HG03045 (cell line): Measurements from ENCODE around the gene TANGO6.

Experiments used
- ATAC-seq: cut with Tn5 transposase; IDR thresholded peaks from one replicate; pipeline ENCODE4 v1.9.1; 2021; ENCODE audit warnings: mild to moderate bottlenecking, moderate library complexity; ENCODE audit not compliant: unreplicated experiment

Gene TANGO6

DNA sequence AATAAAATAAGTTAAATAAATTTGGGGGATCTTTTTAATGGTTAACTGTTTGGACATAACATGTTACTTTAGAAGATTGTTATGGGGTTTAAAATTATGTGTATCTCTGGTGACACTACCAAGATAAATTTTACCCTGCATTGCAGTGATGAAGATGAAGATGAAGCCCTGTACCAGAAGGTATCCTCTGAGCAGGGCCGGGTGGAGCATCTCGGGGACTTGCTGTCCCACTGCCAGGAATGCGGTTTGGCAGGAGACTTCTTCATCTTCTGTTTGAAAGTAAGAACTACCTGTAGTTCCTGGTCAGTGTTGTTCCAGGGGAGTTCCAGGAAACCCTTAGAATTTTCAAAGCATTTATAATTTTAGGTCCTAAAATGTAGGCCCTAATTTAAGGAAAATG, 64.0 kb downstream of the TANGO6 start:
- no peak for ATAC-seq

DNA sequence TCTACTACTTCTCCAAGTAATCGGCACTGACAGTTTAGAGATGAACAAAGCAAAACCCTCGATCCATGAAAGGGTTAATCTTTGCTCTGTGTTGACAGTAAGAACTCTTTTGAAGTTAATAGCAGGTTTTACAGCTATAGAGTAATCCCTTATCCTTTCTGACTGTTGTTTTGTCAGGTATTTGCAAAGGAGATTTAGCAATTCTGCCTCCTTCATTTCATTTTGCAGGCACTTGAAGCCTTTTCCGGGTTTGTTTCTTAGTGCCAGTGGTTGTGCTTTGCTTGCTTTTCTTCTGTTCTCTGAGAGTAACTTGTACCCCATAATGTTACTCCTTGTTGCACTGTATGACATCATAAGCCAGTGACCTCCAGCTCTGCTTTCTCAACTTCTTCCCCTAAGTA, 64.5 kb downstream of the TANGO6 start:
- no peak for ATAC-seq

DNA sequence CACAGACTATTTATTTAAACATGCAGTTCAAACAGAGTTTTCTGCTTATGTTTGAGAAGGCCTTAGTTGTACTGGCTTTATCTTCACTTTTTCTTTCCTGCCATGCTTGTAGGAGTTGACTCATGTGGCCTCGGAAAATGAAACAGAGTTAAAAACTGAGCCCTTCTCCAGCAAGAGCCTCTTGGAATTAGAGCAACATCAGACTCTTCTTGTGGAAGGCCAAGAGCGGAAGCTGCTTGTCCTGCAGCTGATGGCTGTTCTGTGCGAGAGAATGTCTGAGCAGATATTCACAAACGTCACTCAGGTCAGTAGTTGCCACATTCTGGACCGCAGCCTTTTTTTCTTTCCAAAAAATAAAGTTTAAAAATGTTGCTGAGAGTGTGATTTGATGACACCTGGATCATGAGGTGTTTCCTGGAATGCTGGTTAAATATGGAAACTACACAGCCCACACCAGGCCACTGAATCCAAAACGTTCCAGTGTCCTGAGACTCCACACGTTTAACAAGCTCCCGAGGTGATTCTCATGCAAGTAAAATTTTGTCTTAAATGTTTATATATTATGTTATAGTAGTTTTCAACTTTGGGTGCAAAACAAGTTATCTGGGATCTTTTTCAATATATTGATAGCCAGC, 65.9 kb downstream of the TANGO6 start:
- ATAC-seq: no peak

DNA sequence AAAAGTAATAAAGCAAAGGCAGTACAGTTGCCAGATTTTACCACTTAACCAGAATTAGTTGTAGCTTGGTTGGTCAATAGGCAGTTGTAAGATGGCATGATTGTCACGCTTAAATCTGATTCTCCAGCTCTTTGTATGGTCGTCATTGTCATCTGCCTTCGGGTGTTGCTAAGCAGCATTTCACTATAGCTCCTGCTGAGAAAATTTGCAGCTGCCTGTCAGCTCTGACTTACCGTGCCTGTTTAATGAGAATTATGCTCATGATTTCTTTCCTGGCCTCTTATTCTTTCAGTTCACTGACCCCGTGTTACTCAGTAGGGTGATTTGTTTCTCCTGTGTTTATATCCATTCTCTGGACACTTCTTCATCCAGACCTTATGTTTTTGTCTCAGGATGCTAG, 66.7 kb downstream of the TANGO6 start:
- ATAC-seq: no peak

DNA sequence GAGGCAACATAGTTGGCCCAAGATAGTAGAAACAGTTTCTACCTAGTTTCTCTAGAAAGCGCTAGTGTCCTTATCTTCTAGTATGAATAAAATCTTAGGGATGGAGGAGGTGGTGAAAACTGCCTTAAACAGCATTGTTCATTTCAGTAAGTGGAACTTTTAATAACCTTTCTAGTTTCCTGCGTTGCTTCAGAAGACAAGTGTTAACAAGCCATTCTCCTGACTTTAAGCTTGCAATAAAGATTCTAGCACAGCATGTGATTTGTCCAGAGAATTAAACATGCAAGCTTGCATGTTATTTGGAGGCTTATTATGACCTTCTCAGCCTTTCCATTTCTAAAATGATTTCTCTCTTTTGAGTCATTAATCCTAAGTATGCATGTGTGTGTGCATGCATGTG, 72.3 kb downstream of the TANGO6 start:
- ATAC-seq: no peak

DNA sequence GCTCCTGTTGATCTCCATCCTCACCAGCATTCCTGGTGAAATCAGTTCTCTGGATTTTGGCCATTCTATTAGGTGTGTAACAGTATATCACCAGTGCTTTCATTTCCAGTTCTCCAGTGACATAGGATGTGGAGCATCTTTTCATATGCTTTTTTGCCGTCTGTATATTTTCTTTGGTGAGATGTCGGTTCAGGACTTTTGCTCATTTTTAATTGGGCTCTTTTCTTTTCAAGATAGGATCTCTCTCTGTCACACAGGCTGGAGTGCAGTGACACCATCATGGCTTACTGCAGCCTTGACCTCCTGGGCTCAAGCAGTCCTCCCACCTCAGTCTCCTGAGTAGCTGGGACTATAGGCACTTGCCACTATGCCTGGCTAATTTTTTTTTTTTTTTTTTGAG, 74.2 kb downstream of the TANGO6 start:
- ATAC-seq: no peak

DNA sequence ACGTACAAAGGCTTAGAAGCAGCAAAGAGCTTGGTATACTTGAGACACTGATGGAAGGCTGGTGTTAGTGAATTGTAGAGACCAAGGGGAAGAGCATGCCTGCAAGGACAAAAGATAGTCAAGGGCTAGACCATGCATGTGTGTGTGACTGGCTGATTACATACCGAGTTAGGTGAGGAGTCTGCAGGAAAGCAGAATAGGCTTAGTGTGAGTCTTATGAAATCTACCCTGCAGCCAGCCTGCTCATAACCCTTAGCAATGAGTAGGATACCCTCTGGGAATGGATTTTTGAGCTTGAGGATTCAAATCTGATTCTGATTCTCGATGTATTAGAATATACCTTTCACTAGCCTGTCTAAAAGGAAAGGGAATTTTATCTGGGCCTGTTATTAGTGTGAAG, 77.0 kb downstream of the TANGO6 start:
- ATAC-seq: no peak

DNA sequence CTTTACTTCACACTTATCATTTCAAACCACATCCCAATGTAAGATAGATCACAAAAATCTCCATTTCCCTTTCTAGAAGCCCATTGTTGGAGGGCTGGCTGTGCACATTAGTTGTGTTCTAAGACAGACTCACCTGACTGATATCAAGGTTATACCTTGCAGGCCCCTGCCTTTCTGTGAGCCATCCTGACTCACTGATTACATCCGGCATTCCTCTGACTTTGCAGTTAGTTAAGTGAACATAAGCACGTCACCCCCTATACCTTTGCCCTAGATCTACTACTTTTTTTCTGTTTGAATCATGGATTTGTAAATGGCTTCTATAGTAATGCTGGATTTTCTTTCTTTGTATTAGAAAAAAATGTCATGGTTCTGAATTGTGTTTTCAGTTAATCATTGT, 78.3 kb downstream of the TANGO6 start:
- ATAC-seq: no peak

DNA sequence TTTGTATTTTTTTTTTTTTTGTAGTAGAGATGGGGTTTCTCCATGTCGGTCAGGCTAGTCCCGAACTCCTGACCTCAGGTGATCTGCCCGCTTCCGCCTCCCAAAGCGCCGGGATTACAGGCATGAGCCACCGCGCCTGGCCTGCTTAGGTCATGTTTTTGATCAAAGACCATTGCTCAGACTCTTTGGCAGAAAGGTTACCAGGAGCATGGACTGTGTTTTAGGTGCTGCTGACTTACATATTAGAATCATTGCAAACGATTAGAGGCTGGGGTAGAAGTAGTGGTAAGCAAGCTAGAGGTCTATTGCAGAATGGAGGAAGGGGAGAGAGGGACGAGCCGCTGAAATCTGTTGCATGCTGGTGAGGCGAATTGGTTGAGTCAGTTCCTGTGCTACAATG, 79.8 kb downstream of the TANGO6 start:
- no peak for ATAC-seq

DNA sequence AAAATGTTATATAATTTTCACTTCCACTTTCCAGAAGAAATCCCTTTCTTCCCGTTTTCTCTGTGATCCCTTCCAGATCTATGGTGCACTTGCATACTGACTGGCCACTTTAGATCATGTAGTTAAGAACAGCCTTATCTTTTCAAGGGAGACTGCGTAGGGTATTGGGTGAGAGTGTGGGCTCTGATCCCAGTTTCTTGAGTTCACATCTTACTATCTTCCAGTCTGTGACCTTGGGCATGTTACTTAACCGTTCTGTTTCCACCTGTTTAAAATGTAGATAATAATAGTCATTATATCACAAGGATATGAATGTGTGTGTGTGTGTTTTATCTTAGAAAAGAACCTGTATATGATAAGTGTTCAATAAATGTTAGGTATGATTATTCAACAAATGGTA, 83.7 kb downstream of the TANGO6 start:
- ATAC-seq: no peak

DNA sequence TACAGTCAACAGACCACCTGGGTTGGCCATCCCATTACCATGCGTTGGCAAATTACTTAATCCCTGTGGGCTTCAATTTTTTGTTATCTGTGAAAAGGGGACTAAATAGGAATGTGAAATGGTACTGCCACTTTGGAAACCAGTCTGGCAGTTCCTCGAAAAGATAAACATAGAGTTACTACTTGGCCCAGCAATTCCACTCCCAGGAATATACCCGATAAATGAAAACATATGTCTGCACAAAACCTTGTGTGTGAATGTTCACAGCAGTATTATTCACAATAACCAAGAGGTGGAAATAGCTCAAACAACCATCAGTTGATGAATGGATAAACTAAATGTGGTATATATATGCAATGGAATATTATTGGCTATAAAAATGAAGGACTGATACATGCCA, 87.9 kb downstream of the TANGO6 start:
- no peak for ATAC-seq

DNA sequence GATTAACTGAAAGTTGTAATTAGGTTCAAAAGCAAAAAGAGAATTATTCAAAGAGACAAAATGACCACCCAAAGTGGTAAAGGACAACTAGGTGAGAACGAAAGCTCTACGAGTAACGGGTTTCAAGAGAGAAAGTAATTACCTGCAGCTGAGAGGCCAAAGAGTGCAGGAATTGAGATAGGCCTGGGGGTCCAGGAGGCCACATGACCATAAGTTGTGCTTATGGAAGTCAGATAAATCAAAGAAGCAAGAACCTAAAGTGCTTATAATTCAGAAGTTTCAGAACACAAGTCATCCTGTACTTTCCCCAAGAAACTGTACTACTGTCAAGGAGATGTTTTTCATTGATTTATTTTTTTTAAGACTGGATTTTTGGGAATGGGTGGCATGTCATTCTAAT, 91.1 kb downstream of the TANGO6 start:
- ATAC-seq: no peak

DNA sequence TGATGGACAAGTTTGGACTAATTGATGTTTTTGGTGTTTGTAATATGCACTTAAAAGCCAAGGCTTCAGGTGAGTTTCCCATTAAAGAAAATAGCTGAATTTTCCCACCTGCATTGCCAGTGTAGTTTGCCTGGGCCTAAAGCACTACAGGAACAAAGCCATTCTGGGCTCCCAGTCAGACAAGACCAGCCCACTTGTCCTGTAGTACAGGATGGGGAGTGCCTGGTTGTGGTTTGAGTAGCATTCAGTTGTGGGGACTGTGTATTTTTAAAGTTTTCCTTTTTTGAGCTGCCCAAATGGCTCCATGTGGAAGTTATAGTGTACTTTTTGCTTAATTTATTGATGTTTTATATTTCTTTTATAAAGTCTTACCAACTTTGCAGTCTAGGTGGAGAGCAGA, 91.7 kb downstream of the TANGO6 start:
- ATAC-seq: no peak

DNA sequence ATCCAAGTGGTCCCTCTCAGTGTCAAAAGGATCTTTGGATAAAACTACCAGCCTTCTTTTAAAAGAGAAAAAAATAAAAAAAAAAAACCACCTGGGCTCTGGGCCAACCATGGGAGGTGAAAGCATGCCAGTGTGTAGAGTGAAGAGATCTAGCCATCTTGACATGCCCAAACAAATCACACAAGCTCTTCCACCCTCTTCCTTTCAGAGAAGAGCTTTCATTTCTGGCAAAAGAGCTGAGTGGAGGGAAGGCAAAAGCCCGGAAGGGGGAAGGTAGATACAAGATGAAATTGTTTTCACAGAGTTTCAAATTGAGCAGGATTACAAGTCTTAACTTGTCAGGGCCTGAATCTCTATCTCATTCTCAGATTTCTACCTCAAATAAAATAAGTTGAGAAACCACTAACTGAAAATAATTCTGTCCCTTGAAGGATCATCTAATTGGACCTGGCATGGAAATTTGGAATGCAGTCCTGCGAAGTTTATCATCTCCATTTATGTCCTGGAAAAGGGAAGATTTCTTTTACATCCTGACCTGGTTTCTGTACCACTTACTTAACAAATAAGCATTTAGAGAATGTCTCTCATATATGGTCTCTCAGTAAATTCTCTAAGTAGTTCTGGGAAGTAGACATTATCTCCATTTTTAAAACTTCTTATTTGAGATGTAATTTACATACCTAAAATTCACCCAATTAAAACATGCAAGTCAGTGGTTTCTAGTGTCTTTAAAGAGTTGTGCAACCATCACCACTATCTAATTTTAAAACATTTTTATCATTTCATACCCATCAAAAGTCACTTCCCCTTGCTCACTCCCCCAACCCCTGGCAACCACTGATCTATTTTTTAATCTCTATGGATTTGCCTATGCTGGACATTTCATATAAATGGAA, 93.7 kb downstream of the TANGO6 start:
- ATAC-seq: no peak

DNA sequence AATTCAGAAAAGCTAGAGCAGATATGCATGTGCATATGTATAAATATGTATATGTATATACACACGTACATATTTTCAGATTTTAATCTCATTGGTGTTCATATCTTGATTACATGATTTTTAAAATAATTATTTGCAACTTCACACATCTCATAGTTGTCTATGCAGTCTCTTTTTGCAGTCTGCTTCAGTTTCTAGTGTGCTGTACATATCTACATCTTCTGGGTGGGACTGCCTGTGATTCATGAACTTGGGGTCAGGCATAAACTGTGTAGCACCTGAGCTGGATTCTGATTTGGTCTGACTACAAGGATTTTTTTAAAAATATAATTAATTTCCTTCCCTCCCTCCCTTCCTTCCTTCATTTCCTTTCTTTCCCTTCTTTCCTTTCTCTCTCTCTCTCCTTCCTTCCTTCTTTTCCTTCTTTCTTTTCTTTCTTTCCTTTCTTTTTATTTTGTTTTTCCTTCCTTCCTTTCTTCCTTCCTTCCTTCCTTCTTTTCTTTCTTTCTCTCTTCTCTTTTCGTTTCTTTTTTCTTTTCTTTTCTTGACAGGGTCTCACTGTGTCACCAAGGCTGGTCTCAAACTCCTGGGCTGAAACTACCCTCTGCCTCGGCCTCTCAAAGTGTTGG, 96.5 kb downstream of the TANGO6 start:
- ATAC-seq: no peak

DNA sequence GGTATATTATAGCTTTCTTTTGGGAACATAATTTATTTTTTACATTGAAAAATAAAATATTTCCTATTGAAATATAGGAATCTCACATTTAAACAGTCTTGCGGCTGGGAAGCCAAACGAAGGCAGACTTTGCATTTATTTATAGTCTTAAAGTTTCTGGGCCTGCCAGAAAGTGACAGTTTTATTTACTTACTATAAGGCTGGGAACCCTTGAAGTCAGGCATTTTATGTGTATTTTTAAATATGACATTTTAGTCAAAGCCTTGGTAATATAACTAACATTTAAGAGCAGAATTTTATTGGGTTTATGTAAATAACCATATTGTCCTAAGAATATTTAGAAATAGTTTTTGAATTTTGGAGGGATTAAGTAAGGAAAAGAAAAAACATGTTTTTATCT, 97.5 kb downstream of the TANGO6 start:
- ATAC-seq: no peak

DNA sequence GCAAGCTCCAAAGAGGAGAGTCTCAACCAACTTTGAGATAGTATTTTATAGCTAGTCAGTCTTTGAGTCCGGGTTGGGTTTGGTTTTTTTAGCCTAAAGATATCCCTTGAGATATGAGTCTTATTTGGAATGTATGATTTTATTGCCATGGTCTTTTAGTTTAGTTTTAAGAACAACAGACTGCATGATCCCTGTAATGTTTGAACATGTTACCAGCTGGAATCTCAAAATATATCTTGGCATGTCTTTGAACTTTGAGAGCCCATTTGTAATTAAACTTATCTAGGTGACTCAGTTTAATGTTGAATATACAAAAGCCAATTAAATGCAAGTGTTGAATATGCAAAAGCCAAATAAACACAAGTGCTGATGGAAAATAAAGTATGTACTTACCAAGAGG, 100.6 kb downstream of the TANGO6 start:
- ATAC-seq: no peak

DNA sequence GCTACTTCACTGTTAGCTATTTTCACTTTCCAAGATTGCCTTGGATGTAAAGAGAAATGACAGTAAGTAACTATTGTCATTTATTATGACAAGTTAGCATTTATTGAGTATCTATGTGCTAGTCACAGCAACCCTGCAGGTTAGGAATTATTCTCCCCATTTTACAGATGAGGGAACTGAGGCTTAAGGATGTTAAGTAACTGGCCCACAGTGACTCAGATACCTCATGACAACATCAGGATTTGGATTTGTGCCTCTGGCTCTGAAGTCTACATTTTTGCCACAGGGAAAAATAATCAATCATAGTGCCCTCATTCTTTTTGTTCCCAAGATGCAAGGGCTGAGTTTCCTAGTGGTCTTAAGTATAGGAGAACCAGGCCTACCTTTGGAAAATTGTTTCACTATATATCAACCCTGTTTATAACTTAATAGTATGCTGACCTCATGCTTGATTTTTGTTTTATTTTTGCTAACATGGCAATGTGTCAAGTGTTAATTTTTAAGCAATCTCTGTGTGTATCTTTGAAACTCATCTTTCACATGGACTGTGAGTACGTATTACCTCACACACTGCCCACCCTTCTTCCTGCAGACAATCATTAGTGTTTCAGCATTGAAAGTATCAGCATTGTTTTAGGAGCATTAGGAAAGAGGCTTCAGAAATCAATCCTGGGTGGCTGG, 105.0 kb downstream of the TANGO6 start:
- no peak for ATAC-seq

DNA sequence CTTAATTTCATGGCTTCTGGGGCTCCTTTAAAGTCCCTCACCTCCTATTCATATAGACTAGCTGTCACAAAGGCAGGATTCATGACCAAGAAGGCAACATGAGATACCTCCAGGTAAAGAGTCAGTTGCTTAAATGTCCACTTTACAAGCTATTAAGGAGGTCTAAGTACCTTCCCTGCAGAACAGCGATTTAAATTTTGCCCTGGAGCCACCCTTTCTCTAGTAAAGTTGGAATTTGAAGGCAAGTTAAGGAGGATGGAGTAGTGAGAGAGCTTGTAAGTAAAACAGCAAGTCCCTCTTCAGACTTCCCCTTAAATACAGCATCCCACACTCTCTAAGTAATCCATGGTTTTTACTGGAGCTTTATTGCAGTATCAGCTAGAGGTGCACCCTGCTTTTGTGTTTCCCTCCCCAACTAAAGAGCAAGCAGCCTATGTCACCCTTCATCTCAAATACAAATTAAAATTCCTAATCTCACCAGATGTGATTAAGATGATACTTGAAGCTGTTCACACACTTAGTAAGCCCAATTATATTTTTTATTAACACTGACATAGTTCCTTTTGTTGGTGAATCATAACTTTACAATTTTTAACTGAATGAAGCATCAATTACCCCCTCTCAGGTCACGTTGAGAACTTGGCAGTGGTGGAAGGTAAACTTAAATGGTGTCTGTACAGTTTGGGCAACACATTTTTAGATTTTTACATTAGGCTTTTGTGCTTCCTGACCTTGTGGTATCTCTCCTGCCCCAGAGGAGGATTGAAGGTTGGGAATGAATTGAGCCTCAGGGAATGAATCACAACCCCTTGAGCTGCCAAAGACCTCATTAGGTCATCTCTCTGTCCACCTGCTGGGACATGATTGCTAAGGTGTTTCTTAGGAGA, 108.9 kb downstream of the TANGO6 start:
- ATAC-seq: no peak

DNA sequence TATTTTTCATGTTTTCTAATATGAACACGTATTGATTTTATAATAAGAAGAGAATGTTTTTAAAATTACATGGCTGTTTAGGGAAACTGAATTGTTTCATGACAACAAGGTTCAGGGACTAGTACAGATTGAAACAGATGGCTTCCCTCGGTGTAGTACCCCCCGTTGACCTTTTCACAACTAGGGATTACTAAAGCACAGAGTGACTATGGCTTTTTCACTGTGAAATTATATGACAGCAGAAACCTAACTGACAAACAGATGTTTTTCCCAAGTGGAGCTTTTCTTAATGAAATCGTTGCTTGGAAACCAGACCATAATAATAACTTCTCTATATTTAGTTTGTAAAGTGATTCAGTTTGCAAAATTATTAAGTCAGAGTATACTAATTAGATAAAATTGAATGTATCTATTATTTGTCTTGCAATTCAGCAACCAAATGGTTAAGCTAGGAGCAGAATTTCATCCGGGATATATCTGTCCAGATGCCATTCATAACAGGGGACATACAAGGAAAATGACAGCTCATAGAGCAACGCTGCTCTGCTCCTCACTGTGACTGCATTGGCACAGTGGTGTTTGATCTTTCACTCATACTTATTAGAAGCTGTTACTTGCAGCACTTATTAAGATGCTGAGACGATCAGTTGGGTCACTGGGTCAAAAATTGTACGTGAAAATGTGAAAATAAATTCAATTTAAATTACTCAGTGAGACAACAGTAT, 111.7 kb downstream of the TANGO6 start:
- ATAC-seq: no peak
